Neuronal stem cell (in vitro differentiated cells): ENCODE measurements around the gene XXYLT1. TPM values are rescaled to one million over a fixed set of nuclear protein-coding genes. Genes with fewer than 3 reads are reported as not detected.

Experiments used
- DNase-seq: peaks from one replicate; pipeline ENCODE4 v3.0.0-alpha.2; 2013; ENCODE audit warnings: low spot score
- H2AFZ ChIP-seq: one replicate; pipeline ENCODE4 v1.6.1; 2013; ENCODE audit warnings: mild to moderate bottlenecking, low read length, inconsistent platforms
- H2AK5ac ChIP-seq: 2 replicates; pipeline ENCODE4 v1.6.1; 2013; ENCODE audit warnings: low read depth, mild to moderate bottlenecking, inconsistent platforms, low read length, moderate library complexity, mixed read lengths
- H2BK120ac ChIP-seq: 2 replicates; pipeline ENCODE4 v1.6.1; 2013; ENCODE audit warnings: low read depth, mild to moderate bottlenecking, inconsistent platforms, low read length, moderate library complexity, mixed read lengths
- H2BK12ac ChIP-seq: one replicate; pipeline ENCODE4 v1.6.1; 2013; ENCODE audit warnings: low read length, inconsistent platforms
- H2BK15ac ChIP-seq: 2 replicates; pipeline ENCODE4 v1.6.1; 2013; ENCODE audit warnings: mild to moderate bottlenecking, low read length, inconsistent platforms, mixed read lengths
- H2BK5ac ChIP-seq: one replicate; pipeline ENCODE4 v1.6.1; 2013; ENCODE audit warnings: inconsistent platforms, mild to moderate bottlenecking, low read length, moderate library complexity
- H3K14ac ChIP-seq: one replicate; pipeline ENCODE4 v1.6.1; 2013; ENCODE audit warnings: low read length, inconsistent platforms
- H3K18ac ChIP-seq: 2 replicates; pipeline ENCODE4 v1.6.1; 2013; ENCODE audit warnings: low read length, inconsistent platforms
- H3K23ac ChIP-seq: 2 replicates; pipeline ENCODE4 v1.6.1; 2013; ENCODE audit warnings: low read depth, mild to moderate bottlenecking, mixed read lengths, low read length, inconsistent platforms; ENCODE audit not compliant: poor library complexity
- H3K27ac ChIP-seq: replicated peaks from 3 replicates; pipeline ENCODE4 v1.5.1; 2013; ENCODE audit warnings: low read length, inconsistent platforms
- H3K27me3 ChIP-seq, 3 experiments: 2 replicates each; pipeline ENCODE4 v1.6.1; 2013; ENCODE audit warnings: low read length in 3 of 3, mild to moderate bottlenecking in 2 of 3, inconsistent platforms in 1 of 3, low read depth in 1 of 3, mixed read lengths in 1 of 3, moderate library complexity in 1 of 3; ENCODE audit not compliant: control insufficient read depth in 3 of 3, insufficient read depth in 3 of 3
- H3K36me3 ChIP-seq, 2 donors: replicated peaks in 1 of 2; 2 replicates each; pipeline ENCODE4 v1.6.1; 2013; ENCODE audit warnings: low read length in 2 of 2; ENCODE audit not compliant: control insufficient read depth in 2 of 2, insufficient read depth in 2 of 2
- H3K4ac ChIP-seq: 2 replicates; pipeline ENCODE4 v1.6.1; 2013; ENCODE audit warnings: inconsistent platforms, mild to moderate bottlenecking, low read length, moderate library complexity
- H3K4me1 ChIP-seq, 2 donors: 1 replicate in 1 of 2; 2 replicates in 1 of 2; pipeline ENCODE4 v1.6.1; 2013; ENCODE audit warnings: low read length in 2 of 2, low read depth in 1 of 2; ENCODE audit not compliant: control insufficient read depth in 2 of 2, insufficient read depth in 1 of 2
- H3K4me2 ChIP-seq: one replicate; pipeline ENCODE4 v1.6.1; 2013; ENCODE audit warnings: mild to moderate bottlenecking, low read length, inconsistent platforms; ENCODE audit not compliant: insufficient read depth, poor library complexity, severe bottlenecking
- H3K4me3 ChIP-seq, 2 donors: 2 replicates each; pipeline ENCODE4 v1.5.1; 2013; ENCODE audit warnings: low read length in 2 of 2, mild to moderate bottlenecking in 2 of 2, inconsistent platforms in 1 of 2, moderate library complexity in 1 of 2
- H3K79me1 ChIP-seq: one replicate; pipeline ENCODE4 v1.6.1; 2013; ENCODE audit warnings: low read depth, mild to moderate bottlenecking, inconsistent platforms, low read length, moderate library complexity
- H3K9ac ChIP-seq: one replicate; pipeline ENCODE4 v1.6.1; 2013; ENCODE audit warnings: mild to moderate bottlenecking, low read depth, low read length, inconsistent platforms; ENCODE audit not compliant: poor library complexity
- H3K9me3 ChIP-seq, 2 donors: replicated peaks in 1 of 2; 2 replicates each; pipeline versions ENCODE3 to v1.6.1; 2013; ENCODE audit warnings: low read length in 2 of 2, mild to moderate bottlenecking in 2 of 2, inconsistent platforms in 1 of 2, low read depth in 1 of 2, mixed read lengths in 1 of 2, moderate library complexity in 1 of 2; ENCODE audit not compliant: control insufficient read depth in 2 of 2, insufficient read depth in 1 of 2
- H4K8ac ChIP-seq: one replicate; pipeline ENCODE4 v1.6.1; 2013; ENCODE audit warnings: low read depth, mild to moderate bottlenecking, inconsistent platforms, low read length, moderate library complexity
- H4K91ac ChIP-seq: one replicate; pipeline ENCODE4 v1.6.1; 2013; ENCODE audit warnings: low read length, low read depth, mild to moderate bottlenecking, inconsistent platforms; ENCODE audit not compliant: poor library complexity
- WGBS, 2 donors: extraction: QIAGEN DNeasy Blood & Tissue Kit; methylation state at CpG; one replicate each; pipeline ENCODE4 v1.1.7; 2013; ENCODE audit warnings: missing lambda C conversion rate in 2 of 2, mixed read lengths in 1 of 2; ENCODE audit not compliant: insufficient read length in 2 of 2, insufficient replicate concordance in 1 of 2; ENCODE audit errors: extremely low coverage in 2 of 2; 5-methylcytosine and 5-hydroxymethylcytosine counted together
- polyA plus RNA-seq, 2 experiments: library from polyadenylated mRNA; stranded (reverse); fragments of 200-250 nt; gene quantifications; one replicate each; pipeline ENCODE4 v1.2.3, GENCODE V29; 2013

Gene XXYLT1
- 33.7 TPM for polyA plus RNA-seq (2013, experiment 1 of 2)
- polyA plus RNA-seq (2013, experiment 2 of 2): 33.8 TPM

GRCh38 chr3:195270817-195271409 is at the start of gene XXYLT1:
Gene XXYLT1 (minus strand): TSS chr3:195271159. CDS start chr3:195271058, 101 bp downstream.
- Histone ChIP-seq H4K8ac (peak within 1 kb of the TSS; percentile 27), H3K9me3 (no peaks in the 10 kb centered on the region), H3K79me1 (peaks cover 9% of the 10 kb centered on the region), H3K4me1 (peaks cover 7% of the 10 kb centered on the region in 2 donors), H3K18ac (peak within 1 kb of the TSS; percentile 98), H3K27me3 (no peaks in the 10 kb centered on the region), H3K4me2 (peak within 1 kb of the TSS; percentile 99), H4K91ac (no peak within 1 kb of the TSS), H2BK5ac (peak within 1 kb of the TSS; percentile 89), H2BK120ac (peak within 1 kb of the TSS; percentile 85), H3K27ac (peak within 1 kb of the TSS; percentile 93), H3K4ac (no peak within 1 kb of the TSS), H2BK12ac (peak within 1 kb of the TSS; percentile 34), H3K4me3 (peak within 1 kb of the TSS; percentile 91 to 98), H2AFZ (peak within 1 kb of the TSS; percentile 94), H3K14ac (peak within 1 kb of the TSS; percentile 94), H3K23ac (peak within 1 kb of the TSS; percentile 99), H2AK5ac (peak within 1 kb of the TSS; percentile 66), H3K9ac (peak within 1 kb of the TSS; percentile 95), H2BK15ac (no peak within 1 kb of the TSS), H3K36me3 (peaks cover 0 to 23% of the 10 kb centered on the region in 2 donors)
- no CpG with 5 or more reads among the region's 75 CpGs for WGBS, 2 donors
- DNase-seq: peak; percentile 93

DNA sequence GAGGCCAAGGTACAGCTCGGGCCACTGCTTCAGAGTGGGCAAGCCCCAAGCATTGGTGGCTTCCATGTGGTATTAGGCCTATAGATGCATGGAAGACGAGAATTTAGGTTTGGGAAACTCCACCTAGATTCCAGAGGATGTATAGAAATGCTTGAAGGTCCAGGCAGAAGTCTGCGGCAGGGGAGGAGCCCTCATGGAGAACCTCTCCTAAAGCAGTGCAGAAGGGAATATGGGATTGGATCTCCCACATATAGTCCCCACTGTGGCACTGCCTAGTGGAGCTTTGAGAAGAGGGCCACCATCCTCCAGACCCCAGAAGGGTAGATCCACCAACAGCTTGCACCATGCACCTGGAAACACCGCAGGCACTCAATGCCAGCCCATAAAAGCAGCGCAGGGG is 48.1 kb upstream of the XXYLT1 start:
- Histone ChIP-seq H4K91ac (no peak overlapping the region), H3K4ac (no peak overlapping the region), H3K27me3 (no peaks in the 10 kb centered on the region), H3K4me1 (no peaks in the 10 kb centered on the region), H3K9me3 (peaks cover 11 to 25% of the 10 kb centered on the region in 2 donors), H3K4me2 (no peak overlapping the region), H2BK5ac (no peak overlapping the region), H4K8ac (no peak overlapping the region), H2BK120ac (no peak overlapping the region), H3K36me3 (peaks cover 10 to 36% of the 10 kb centered on the region in 2 donors), H3K23ac (no peak overlapping the region), H3K9ac (no peak overlapping the region), H2BK12ac (no peak overlapping the region), H3K79me1 (no peaks in the 10 kb centered on the region), H3K18ac (no peak overlapping the region), H3K27ac (no peak overlapping the region), H3K14ac (no peak overlapping the region), H2AFZ (no peak overlapping the region), H2AK5ac (no peak overlapping the region), H2BK15ac (no peak overlapping the region), H3K4me3 (no peak overlapping the region)
- DNase-seq: no peak
- no CpG with 5 or more reads among the region's 5 CpGs for WGBS, 2 donors

DNA sequence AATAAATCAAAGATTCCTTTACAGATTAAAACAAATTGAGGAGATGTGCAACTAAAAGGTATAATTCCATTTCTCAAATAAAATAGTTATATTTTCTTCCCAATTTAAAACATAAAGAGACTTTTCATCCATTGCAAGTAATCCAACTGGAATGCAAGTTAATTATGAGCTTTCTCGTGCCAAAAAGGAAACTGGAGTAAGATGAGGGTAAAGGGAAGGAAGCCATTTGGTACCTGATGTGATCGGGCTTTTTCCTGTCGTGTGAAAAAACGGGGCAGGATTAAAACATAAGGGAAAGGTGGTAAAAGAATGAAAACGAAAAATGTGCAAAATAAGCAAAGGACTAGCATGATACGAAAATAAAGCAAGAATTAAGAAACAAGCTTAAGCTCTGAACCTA is 41.8 kb upstream of the XXYLT1 start:
- DNase-seq: no peak
- no peak overlapping the region for H3K14ac ChIP-seq
- H3K27me3 ChIP-seq: no peaks in the 10 kb centered on the region
- peaks cover 0 to 7% of the 10 kb centered on the region in 2 donors for H3K36me3 ChIP-seq
- H3K4me1 ChIP-seq: no peaks in the 10 kb centered on the region
- no peak overlapping the region for H3K27ac ChIP-seq
- no peak overlapping the region for H3K4me3 ChIP-seq
- H2BK12ac ChIP-seq: no peak overlapping the region
- no peaks in the 10 kb centered on the region for H3K9me3 ChIP-seq
- H3K4me2 ChIP-seq: no peak overlapping the region
- H2AK5ac ChIP-seq: no peak overlapping the region
- no peak overlapping the region for H3K4ac ChIP-seq
- H4K8ac ChIP-seq: no peak overlapping the region
- no peaks in the 10 kb centered on the region for H3K79me1 ChIP-seq
- no peak overlapping the region for H2BK5ac ChIP-seq
- WGBS, 2 donors: 100% methylated on average over 1 of the region's 6 CpGs; no CpG with 5 or more reads in 1 of the 2 donors
- H2BK15ac ChIP-seq: no peak overlapping the region
- H3K18ac ChIP-seq: no peak overlapping the region
- H2AFZ ChIP-seq: no peak overlapping the region
- H4K91ac ChIP-seq: no peak overlapping the region
- no peak overlapping the region for H3K23ac ChIP-seq
- no peak overlapping the region for H3K9ac ChIP-seq
- no peak overlapping the region for H2BK120ac ChIP-seq

- Histone ChIP-seq H3K14ac (no peak overlapping the region), H2BK15ac (no peak overlapping the region), H3K4ac (no peak overlapping the region), H3K18ac (no peak overlapping the region), H3K4me1 (no peaks in the 10 kb centered on the region), H3K27me3 (no peaks in the 10 kb centered on the region), H3K4me3 (no peak overlapping the region), H2BK12ac (no peak overlapping the region), H2BK5ac (no peak overlapping the region), H3K23ac (no peak overlapping the region), H2BK120ac (no peak overlapping the region), H3K9me3 (no peaks in the 10 kb centered on the region), H2AK5ac (no peak overlapping the region), H3K79me1 (no peaks in the 10 kb centered on the region), H3K27ac (no peak overlapping the region), H2AFZ (no peak overlapping the region), H4K8ac (no peak overlapping the region), H3K9ac (no peak overlapping the region), H3K36me3 (peaks cover 0 to 14% of the 10 kb centered on the region in 2 donors), H4K91ac (no peak overlapping the region), H3K4me2 (no peak overlapping the region)
- DNase-seq: no peak
Measured at GRCh38 chr3:195307711-195308110, 36.8 kb upstream of the XXYLT1 start.
